ENCODE results near the gene PACSIN2.

DNA sequence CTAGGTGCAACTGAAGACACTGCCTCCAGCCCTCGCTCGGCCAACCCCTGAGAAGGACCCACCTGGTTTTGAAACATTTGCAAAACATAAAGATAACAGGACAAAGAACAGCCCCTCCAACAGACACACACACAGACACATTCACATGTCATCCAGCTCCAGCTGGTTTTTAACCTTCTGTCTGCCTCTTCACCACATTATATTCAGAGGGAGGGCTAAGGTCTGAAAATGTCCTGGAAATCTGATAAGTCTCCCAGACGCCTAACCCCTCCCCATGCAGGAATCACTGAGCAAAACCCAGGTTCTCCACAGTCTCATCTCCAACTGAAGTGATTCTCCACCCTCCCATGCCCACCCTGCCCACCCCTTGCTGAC, 29.4 kb downstream of the PACSIN2 start:
- TF ChIP-seq, protein P1, sequence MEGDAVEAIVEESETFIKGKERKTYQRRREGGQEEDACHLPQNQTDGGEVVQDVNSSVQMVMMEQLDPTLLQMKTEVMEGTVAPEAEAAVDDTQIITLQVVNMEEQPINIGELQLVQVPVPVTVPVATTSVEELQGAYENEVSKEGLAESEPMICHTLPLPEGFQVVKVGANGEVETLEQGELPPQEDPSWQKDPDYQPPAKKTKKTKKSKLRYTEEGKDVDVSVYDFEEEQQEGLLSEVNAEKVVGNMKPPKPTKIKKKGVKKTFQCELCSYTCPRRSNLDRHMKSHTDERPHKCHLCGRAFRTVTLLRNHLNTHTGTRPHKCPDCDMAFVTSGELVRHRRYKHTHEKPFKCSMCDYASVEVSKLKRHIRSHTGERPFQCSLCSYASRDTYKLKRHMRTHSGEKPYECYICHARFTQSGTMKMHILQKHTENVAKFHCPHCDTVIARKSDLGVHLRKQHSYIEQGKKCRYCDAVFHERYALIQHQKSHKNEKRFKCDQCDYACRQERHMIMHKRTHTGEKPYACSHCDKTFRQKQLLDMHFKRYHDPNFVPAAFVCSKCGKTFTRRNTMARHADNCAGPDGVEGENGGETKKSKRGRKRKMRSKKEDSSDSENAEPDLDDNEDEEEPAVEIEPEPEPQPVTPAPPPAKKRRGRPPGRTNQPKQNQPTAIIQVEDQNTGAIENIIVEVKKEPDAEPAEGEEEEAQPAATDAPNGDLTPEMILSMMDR (IDR thresholded peaks at IDR 0.05) = no peak
- no peak for TF ChIP-seq POLR2A (IDR thresholded peaks at IDR 0.05)
